Activated naive CD4-positive, alpha-beta T cell treated with anti-CD3 and anti-CD28 coated beads, Interleukin-2, amount 50 U/mL, for 24 hours (primary cell): ENCODE results near the gene XIST.
"Not testable (repeated sequence)": the region's sequence is repeated elsewhere in the genome, so short reads cannot be mapped to it uniquely, and the experiment has no call there.

Source experiments
- H3K27ac Mint-ChIP-seq: one replicate; pipeline ENCODE4 v1.8.0; 2021; ENCODE audit warnings: mild to moderate bottlenecking, mixed read lengths
- H3K27me3 Mint-ChIP-seq: one replicate; pipeline ENCODE4 v1.8.0; 2021; ENCODE audit warnings: mixed read lengths
- H3K36me3 Mint-ChIP-seq: one replicate; pipeline ENCODE4 v1.8.0; 2021; ENCODE audit warnings: mixed read lengths
- H3K4me1 Mint-ChIP-seq: one replicate; pipeline ENCODE4 v1.8.0; 2021; ENCODE audit warnings: mixed read lengths
- H3K4me3 Mint-ChIP-seq: one replicate; pipeline ENCODE4 v1.8.0; 2021; ENCODE audit warnings: mild to moderate bottlenecking, mixed read lengths
- H3K9me3 Mint-ChIP-seq: one replicate; pipeline ENCODE4 v1.8.0; 2021; ENCODE audit warnings: mixed read lengths

XIST gene

GRCh38 chrX:73852467-73852866, at the start of gene XIST:
TSS of gene XIST (minus strand) at chrX:73852714.
- Mint-ChIP-seq H3K27me3 (no peaks in the 10 kb centered on the region), H3K27ac (no peak within 1 kb of the TSS), H3K4me3 (no peak within 1 kb of the TSS), H3K9me3 (no peaks in the 10 kb centered on the region), H3K36me3 (no peaks in the 10 kb centered on the region), H3K4me1 (no peaks in the 10 kb centered on the region)

GRCh38 chrX:73898315-73898714, 45.8 kb upstream of the XIST start:
- H3K36me3 Mint-ChIP-seq, H3K4me1 Mint-ChIP-seq, H3K27ac Mint-ChIP-seq, H3K27me3 Mint-ChIP-seq, H3K4me3 Mint-ChIP-seq, H3K9me3 Mint-ChIP-seq: not testable (repeated sequence)

GRCh38 chrX:73892515-73893090, 40.1 kb upstream of the XIST start:
- H3K4me3 Mint-ChIP-seq, H3K4me1 Mint-ChIP-seq, H3K36me3 Mint-ChIP-seq, H3K9me3 Mint-ChIP-seq, H3K27me3 Mint-ChIP-seq, H3K27ac Mint-ChIP-seq: not testable (repeated sequence)

- not testable (repeated sequence) for H3K27ac Mint-ChIP-seq, H3K36me3 Mint-ChIP-seq, H3K27me3 Mint-ChIP-seq, H3K9me3 Mint-ChIP-seq, H3K4me1 Mint-ChIP-seq, H3K4me3 Mint-ChIP-seq
Measured at GRCh38 chrX:73882260-73882659, 29.7 kb upstream of the XIST start.

GRCh38 chrX:73877687-73878086, 25.2 kb upstream of the XIST start:
- Mint-ChIP-seq H3K27me3 (no peaks in the 10 kb centered on the region), H3K27ac (no peak overlapping the region), H3K9me3 (peaks cover 3% of the 10 kb centered on the region), H3K36me3 (no peaks in the 10 kb centered on the region), H3K4me1 (no peaks in the 10 kb centered on the region), H3K4me3 (no peak overlapping the region)

GRCh38 chrX:73876911-73877310, 24.4 kb upstream of the XIST start:
- Mint-ChIP-seq H3K4me1 (peaks cover 3% of the 10 kb centered on the region), H3K27me3 (no peaks in the 10 kb centered on the region), H3K4me3 (no peak overlapping the region), H3K27ac (no peak overlapping the region), H3K9me3 (peaks cover 3% of the 10 kb centered on the region), H3K36me3 (no peaks in the 10 kb centered on the region)

DNA sequence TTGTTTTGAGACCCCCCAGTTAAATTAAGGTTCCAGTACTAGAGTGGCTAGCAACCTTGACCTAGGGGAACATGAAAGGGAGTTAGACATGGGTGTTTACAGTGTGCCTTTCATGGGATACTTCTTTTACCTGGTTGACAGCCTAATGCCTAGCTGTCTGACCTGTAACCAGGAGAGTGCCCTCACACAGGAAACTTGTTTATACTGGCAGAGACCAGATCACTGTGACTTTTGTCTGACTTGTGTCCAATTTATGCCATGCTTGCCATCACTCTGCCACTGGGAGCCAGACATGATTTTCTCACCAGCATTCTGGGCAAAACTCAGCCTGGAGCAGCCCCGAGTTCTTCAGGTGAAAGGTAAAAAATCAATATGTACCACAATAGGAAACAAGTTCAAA, 16.4 kb upstream of the XIST start:
- Mint-ChIP-seq H3K4me3 (no peak overlapping the region), H3K36me3 (no peaks in the 10 kb centered on the region), H3K27ac (no peak overlapping the region)

DNA sequence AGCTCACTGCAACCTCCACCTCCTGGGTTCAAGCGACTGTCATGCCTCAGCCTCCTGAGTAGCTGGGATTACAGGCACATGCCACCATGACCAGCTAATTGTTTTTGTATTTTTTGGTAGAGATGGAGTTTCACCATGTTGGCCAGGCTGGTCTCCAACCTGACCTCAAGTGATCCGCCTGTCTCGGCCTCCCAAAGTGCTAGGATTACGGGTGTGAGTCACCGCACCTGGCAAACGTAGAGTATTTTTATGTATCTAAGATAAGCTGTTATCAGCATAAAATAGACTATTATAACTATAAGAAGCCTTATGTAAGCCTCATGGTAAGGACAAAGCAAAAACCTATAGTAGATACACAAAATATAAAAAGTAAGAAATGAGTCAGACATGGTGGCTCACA, 14.6 kb upstream of the XIST start:
- Mint-ChIP-seq H3K4me1 (peaks cover 6% of the 10 kb centered on the region), H3K36me3 (no peaks in the 10 kb centered on the region), H3K27ac (no peak overlapping the region), H3K4me3 (no peak overlapping the region), H3K27me3 (no peaks in the 10 kb centered on the region), H3K9me3 (no peaks in the 10 kb centered on the region)

More for the DNA sequence above, 16.4 kb upstream of the XIST start:
- H3K4me1 Mint-ChIP-seq, result peaks cover 7% of the 10 kb centered on the region
- no peaks in the 10 kb centered on the region for H3K27me3 Mint-ChIP-seq
- no peaks in the 10 kb centered on the region for H3K9me3 Mint-ChIP-seq

- Mint-ChIP-seq H3K9me3 (no peaks in the 10 kb centered on the region), H3K27ac (no peak overlapping the region), H3K4me1 (no peaks in the 10 kb centered on the region), H3K4me3 (no peak overlapping the region), H3K27me3 (no peaks in the 10 kb centered on the region), H3K36me3 (no peaks in the 10 kb centered on the region)
Measured at GRCh38 chrX:73863852-73864251, 11.3 kb upstream of the XIST start.

DNA sequence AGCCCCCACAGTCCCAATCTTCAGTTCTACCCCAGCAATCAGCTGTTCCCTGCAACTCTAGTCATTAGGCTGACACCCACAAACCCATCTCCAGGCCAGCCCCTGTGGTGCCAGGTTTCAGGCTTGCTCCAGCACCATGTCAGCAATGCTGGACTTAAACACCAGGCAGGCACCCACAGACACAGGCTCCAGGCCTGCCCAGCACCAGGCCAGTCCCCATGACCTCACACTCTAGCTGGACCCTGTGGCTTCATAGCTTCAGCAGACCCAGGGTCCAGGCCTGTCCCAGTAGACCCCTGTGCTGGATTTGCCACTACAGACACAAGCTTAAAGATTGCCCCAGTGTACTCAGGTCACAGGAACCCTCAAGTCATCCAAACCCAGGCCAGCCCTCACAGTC, 10.8 kb upstream of the XIST start:
- Mint-ChIP-seq H3K4me1 (no peaks in the 10 kb centered on the region), H3K27me3 (no peaks in the 10 kb centered on the region), H3K27ac (no peak overlapping the region), H3K4me3 (no peak overlapping the region), H3K9me3 (no peaks in the 10 kb centered on the region), H3K36me3 (no peaks in the 10 kb centered on the region)

DNA sequence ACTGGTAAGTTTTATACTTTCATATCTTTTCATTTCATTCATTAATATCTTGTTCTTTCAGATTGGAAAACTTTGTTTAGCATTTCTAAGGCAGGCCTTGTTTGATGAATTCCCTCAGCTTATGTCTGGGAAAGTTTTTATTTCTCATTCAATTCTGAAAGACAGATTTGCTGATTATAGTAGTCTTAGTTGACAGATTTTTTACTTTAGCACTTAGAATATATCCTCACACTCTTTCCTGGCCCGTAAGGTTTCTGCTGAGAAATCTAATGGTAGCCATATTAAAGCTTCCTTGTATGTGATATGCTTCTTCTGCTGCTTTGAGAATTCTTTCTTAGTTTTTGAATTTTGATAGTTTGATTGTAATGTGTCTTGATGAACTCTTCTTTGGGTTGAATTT, 7.1 kb upstream of the XIST start:
- Mint-ChIP-seq H3K9me3 (no peaks in the 10 kb centered on the region), H3K4me3 (no peak overlapping the region), H3K36me3 (no peaks in the 10 kb centered on the region), H3K27me3 (no peaks in the 10 kb centered on the region), H3K27ac (no peak overlapping the region), H3K4me1 (no peaks in the 10 kb centered on the region)

DNA sequence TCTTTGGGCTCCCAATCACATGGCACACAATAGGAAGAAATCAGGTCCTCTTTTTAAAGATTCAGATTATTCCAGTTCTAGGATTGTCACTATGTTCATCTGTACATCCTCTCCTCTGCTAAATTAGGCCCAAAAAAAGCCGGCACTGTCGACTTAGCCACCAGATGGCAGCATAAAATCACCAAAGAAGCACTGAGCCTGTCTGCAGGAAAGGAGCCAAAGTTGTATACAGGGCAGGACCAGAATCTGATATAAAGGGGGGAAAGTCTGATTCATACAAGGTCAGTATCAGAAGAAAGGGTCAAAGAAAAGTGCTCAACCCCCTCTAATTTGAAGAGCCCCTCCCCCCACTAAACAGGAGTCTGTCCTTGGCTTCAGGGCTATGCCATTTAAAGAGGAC, 3.0 kb upstream of the XIST start:
- Mint-ChIP-seq H3K36me3 (no peaks in the 10 kb centered on the region), H3K4me1 (no peaks in the 10 kb centered on the region), H3K4me3 (no peak overlapping the region)

GRCh38 chrX:73852022-73852421, 492 bp downstream of the XIST start:
- H3K27me3 Mint-ChIP-seq, result no peaks in the 10 kb centered on the region
- H3K36me3 Mint-ChIP-seq, result no peaks in the 10 kb centered on the region
- no peak overlapping the region for H3K27ac Mint-ChIP-seq
- no peak overlapping the region for H3K4me3 Mint-ChIP-seq
- H3K9me3 Mint-ChIP-seq, result no peaks in the 10 kb centered on the region
- H3K4me1 Mint-ChIP-seq, result no peaks in the 10 kb centered on the region

More for the DNA sequence above, 3.0 kb upstream of the XIST start:
- Mint-ChIP-seq H3K9me3 (no peaks in the 10 kb centered on the region), H3K27ac (no peak overlapping the region), H3K27me3 (no peaks in the 10 kb centered on the region)

DNA sequence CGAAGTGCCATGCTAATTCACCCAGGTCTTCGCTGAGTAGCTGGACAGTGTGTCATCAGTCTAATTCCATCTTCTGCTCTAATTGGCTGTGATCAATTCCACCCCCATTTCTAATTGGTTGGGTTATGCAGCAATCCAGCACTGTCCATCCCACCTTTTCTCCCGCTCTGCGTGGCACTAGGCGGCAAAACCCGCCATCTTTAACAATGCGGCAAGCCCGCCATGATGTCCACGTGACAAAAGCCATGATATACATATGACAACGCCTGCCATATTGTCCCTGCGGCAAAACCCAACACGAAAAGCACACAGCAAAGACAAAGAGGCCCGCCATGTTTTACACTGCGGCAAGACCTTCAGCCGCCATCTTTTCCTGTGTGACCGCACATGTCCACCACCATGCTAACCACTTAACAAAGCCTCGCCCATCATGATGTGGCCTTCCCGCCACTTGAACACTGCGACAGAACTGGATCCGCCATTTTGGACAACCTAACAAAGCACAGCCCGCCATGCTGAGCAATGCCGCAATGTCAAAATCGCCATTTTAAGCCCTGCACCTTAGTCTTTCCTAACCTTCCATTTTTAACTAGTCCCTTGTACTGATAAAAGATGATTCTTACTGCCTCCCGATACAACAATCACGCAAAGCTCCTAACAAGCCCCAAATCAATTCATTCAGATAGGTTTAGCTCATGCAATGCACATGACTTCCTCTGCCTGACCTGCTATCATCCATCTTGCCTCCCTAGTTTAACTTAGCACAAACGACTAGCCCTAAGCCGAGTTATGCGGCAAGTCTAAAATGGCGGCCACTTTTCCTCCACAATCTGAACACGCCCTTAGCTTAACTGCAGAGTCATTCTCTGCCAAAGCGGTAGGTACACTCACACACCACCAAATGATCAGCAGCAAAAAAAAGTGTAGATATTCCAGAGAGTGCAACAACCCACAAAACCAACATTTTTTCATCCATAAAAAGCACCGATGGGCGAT, 1.2 kb downstream of the XIST start:
- Mint-ChIP-seq H3K27ac (no peak overlapping the region), H3K4me3 (no peak overlapping the region), H3K4me1 (no peaks in the 10 kb centered on the region)

GRCh38 chrX:73850124-73851013, 2.1 kb downstream of the XIST start:
- Mint-ChIP-seq H3K4me3 (no peak overlapping the region), H3K9me3 (no peaks in the 10 kb centered on the region), H3K36me3 (no peaks in the 10 kb centered on the region), H3K27me3 (no peaks in the 10 kb centered on the region), H3K27ac (no peak overlapping the region), H3K4me1 (no peaks in the 10 kb centered on the region)

More for the DNA sequence above, 1.2 kb downstream of the XIST start:
- Mint-ChIP-seq H3K36me3 (no peaks in the 10 kb centered on the region), H3K27me3 (no peaks in the 10 kb centered on the region), H3K9me3 (no peaks in the 10 kb centered on the region)

- H3K27ac Mint-ChIP-seq, result no peak overlapping the region
- no peaks in the 10 kb centered on the region for H3K36me3 Mint-ChIP-seq
- no peaks in the 10 kb centered on the region for H3K27me3 Mint-ChIP-seq
- no peaks in the 10 kb centered on the region for H3K4me1 Mint-ChIP-seq
- H3K9me3 Mint-ChIP-seq, result no peaks in the 10 kb centered on the region
- H3K4me3 Mint-ChIP-seq, result no peak overlapping the region
Measured at GRCh38 chrX:73849073-73849472, 3.4 kb downstream of the XIST start.
